DMS 273 (cell line): ENCODE measurements around the gene DNAH17.
"Not testable (repeated sequence)": the region's sequence is repeated elsewhere in the genome, so short reads cannot be mapped to it uniquely, and the experiment has no call there.

Experiments used
- DNase-seq: peaks from one replicate; lab custom pipeline; 2025; ENCODE audit not compliant: unreplicated experiment; lab: John Stamatoyannopoulos, UW

The DNAH17 gene

GRCh38 chr17:78484271-78485246 is 92.6 kb downstream of the DNAH17 start:
- DNase-seq: no peak

GRCh38 chr17:78479369-78479768 is 97.8 kb downstream of the DNAH17 start:
- no peak for DNase-seq

GRCh38 chr17:78478757-78479297 is 98.4 kb downstream of the DNAH17 start:
- no peak for DNase-seq

- no peak for DNase-seq
Observed at GRCh38 chr17:78477913-78478756, 99.1 kb downstream of the DNAH17 start.

- DNase-seq: no peak
Observed at GRCh38 chr17:78476973-78477372, 100.2 kb downstream of the DNAH17 start.

GRCh38 chr17:78476149-78476548 is 101.0 kb downstream of the DNAH17 start:
- DNase-seq: no peak

GRCh38 chr17:78475211-78475610 is 102.0 kb downstream of the DNAH17 start:
- no peak for DNase-seq

GRCh38 chr17:78474614-78475146 is 102.5 kb downstream of the DNAH17 start:
- no peak for DNase-seq

- no peak for DNase-seq
Observed at GRCh38 chr17:78473951-78474613, 103.1 kb downstream of the DNAH17 start.

- DNase-seq: no peak
Observed at GRCh38 chr17:78472035-78472905, 104.9 kb downstream of the DNAH17 start.

GRCh38 chr17:78471635-78472034 is 105.6 kb downstream of the DNAH17 start:
- DNase-seq: no peak

GRCh38 chr17:78469443-78469842 is 107.8 kb downstream of the DNAH17 start:
- DNase-seq: no peak

GRCh38 chr17:78468366-78468765 is 108.8 kb downstream of the DNAH17 start:
- DNase-seq: no peak

- DNase-seq: no peak
Observed at GRCh38 chr17:78466786-78467715, 110.1 kb downstream of the DNAH17 start.

GRCh38 chr17:78466109-78466785 is 110.9 kb downstream of the DNAH17 start:
- DNase-seq: not testable (repeated sequence)

GRCh38 chr17:78462148-78462547 is 115.0 kb downstream of the DNAH17 start:
- DNase-seq: no peak

- no peak for DNase-seq
Observed at GRCh38 chr17:78461799-78462053, 115.5 kb downstream of the DNAH17 start.
